Astrocyte (in vitro differentiated cells and primary cell): Measurements from ENCODE around the gene CASKIN1. TPM values are rescaled to one million over a fixed set of nuclear protein-coding genes. Genes with fewer than 3 reads are reported as not detected.

Source experiments
- DNase-seq: peaks from one replicate; pipeline ENCODE4 v3.0.0-alpha.2; 2010; ENCODE audit warnings: low read depth
- FAIRE-seq: peaks from 2 replicates; lab custom pipeline; 2011; peaks lifted over from hg19 to GRCh38; lab: Jason Lieb, UNC
- H2AFZ ChIP-seq: 2 replicates; pipeline ENCODE4 v1.6.0; 2012; ENCODE audit warnings: low read depth, low read length, inconsistent platforms
- H3K27ac ChIP-seq: 2 replicates; pipeline ENCODE4 v1.5.1; 2011; ENCODE audit warnings: low read depth, low read length, inconsistent platforms
- H3K27me3 ChIP-seq: 2 replicates; pipeline ENCODE4 v1.6.0; 2011; ENCODE audit warnings: low read length, inconsistent platforms; ENCODE audit not compliant: insufficient read depth
- H3K36me3 ChIP-seq: 2 replicates; pipeline ENCODE4 v1.5.1; 2011; ENCODE audit warnings: low read length, inconsistent platforms; ENCODE audit not compliant: insufficient read depth
- H3K4me1 ChIP-seq: 2 replicates; pipeline ENCODE4 v1.5.1; 2011; ENCODE audit warnings: low read length, inconsistent platforms; ENCODE audit not compliant: insufficient read depth
- H3K4me2 ChIP-seq: 2 replicates; pipeline ENCODE4 v1.6.0; 2012; ENCODE audit warnings: low read length, inconsistent platforms
- H3K4me3 ChIP-seq: 2 replicates; pipeline ENCODE4 v1.5.1; 2011; ENCODE audit warnings: low read depth, mild to moderate bottlenecking, low read length, inconsistent platforms; ENCODE audit not compliant: insufficient read depth
- H3K79me2 ChIP-seq: 2 replicates; pipeline ENCODE4 v1.6.0; 2012; ENCODE audit warnings: mild to moderate bottlenecking, low read length, inconsistent platforms; ENCODE audit not compliant: insufficient read depth
- H3K9ac ChIP-seq: 2 replicates; pipeline ENCODE4 v1.6.0; 2012; ENCODE audit warnings: mild to moderate bottlenecking, low read length, inconsistent platforms
- H3K9me3 ChIP-seq: 2 replicates; pipeline ENCODE4 v1.5.1; 2012; ENCODE audit warnings: low read depth, mild to moderate bottlenecking, low read length, inconsistent platforms; ENCODE audit not compliant: insufficient read depth
- H4K20me1 ChIP-seq: 2 replicates; pipeline ENCODE4 v1.6.0; 2012; ENCODE audit warnings: low read length, inconsistent platforms; ENCODE audit not compliant: insufficient read depth
- H3K27ac Mint-ChIP-seq: one replicate; pipeline ENCODE4 v1.8.0; 2021; ENCODE audit warnings: mild to moderate bottlenecking, mixed read lengths; ENCODE audit not compliant: unreplicated experiment
- H3K27me3 Mint-ChIP-seq: one replicate; pipeline ENCODE4 v1.8.0; 2021; ENCODE audit warnings: low read depth, mixed read lengths; ENCODE audit not compliant: unreplicated experiment
- H3K36me3 Mint-ChIP-seq: one replicate; pipeline ENCODE4 v1.8.0; 2021; ENCODE audit warnings: low read depth, mixed read lengths; ENCODE audit not compliant: unreplicated experiment
- H3K4me1 Mint-ChIP-seq: one replicate; pipeline ENCODE4 v1.8.0; 2021; ENCODE audit warnings: low read depth, mixed read lengths; ENCODE audit not compliant: unreplicated experiment
- H3K4me3 Mint-ChIP-seq: one replicate; pipeline ENCODE4 v1.8.0; 2021; ENCODE audit warnings: mild to moderate bottlenecking, moderate library complexity, mixed read lengths; ENCODE audit not compliant: unreplicated experiment
- H3K9me3 Mint-ChIP-seq: one replicate; pipeline ENCODE4 v1.8.0; 2021; ENCODE audit warnings: mild to moderate bottlenecking, mixed read lengths; ENCODE audit not compliant: unreplicated experiment
- CTCF ChIP-seq: IDR thresholded peaks from 2 replicates; pipeline ENCODE4 v1.5.1; 2011; ENCODE audit warnings: low read depth, mild to moderate bottlenecking, inconsistent platforms, low read length, moderate library complexity; ENCODE audit not compliant: insufficient read depth
- EZH2 ChIP-seq: IDR thresholded peaks from 2 replicates; pipeline ENCODE4 v1.6.1; 2012; ENCODE audit warnings: mild to moderate bottlenecking, low read length, inconsistent platforms; ENCODE audit not compliant: insufficient read depth
- total RNA-seq: library from RNA; stranded (reverse); gene quantifications from 2 replicates; pipeline ENCODE4 v1.2.1, GENCODE V29; 2021

CASKIN1 gene
- total RNA-seq, 1 donor from 2014 or later, result 0.66 TPM

- Mint-ChIP-seq H3K4me1 (no peaks in the 10 kb centered on the region), H3K27ac (no peak overlapping the region), H3K4me3 (no peak overlapping the region), H3K36me3 (peaks cover 2% of the 10 kb centered on the region), H3K27me3 (peaks cover 3% of the 10 kb centered on the region), H3K9me3 (no peaks in the 10 kb centered on the region)
- TF ChIP-seq CTCF, result no peak
- no peak for TF ChIP-seq EZH2
- Histone ChIP-seq H3K27ac (no peak overlapping the region), H3K4me1 (no peaks in the 10 kb centered on the region), H3K79me2 (no peaks in the 10 kb centered on the region), H3K9me3 (no peaks in the 10 kb centered on the region), H3K9ac (no peak overlapping the region), H3K4me3 (no peak overlapping the region), H3K27me3 (no peaks in the 10 kb centered on the region), H2AFZ (no peak overlapping the region), H3K36me3 (no peaks in the 10 kb centered on the region), H4K20me1 (no peaks in the 10 kb centered on the region), H3K4me2 (no peak overlapping the region)
- DNase-seq (no peak), FAIRE-seq (no peak)
Measured at GRCh38 chr16:2184962-2185361, 11.4 kb downstream of the CASKIN1 start.

GRCh38 chr16:2184346-2184745 lies 12.1 kb downstream of the CASKIN1 start:
- no peak overlapping the region for H3K4me3 ChIP-seq
- H3K79me2 ChIP-seq, result no peaks in the 10 kb centered on the region
- no peaks in the 10 kb centered on the region for H4K20me1 ChIP-seq
- DNase-seq (no peak), FAIRE-seq (no peak)
- H3K4me1 ChIP-seq, result no peaks in the 10 kb centered on the region
- no peak overlapping the region for H3K9ac ChIP-seq
- Mint-ChIP-seq H3K36me3 (peaks cover 2% of the 10 kb centered on the region), H3K9me3 (no peaks in the 10 kb centered on the region), H3K4me1 (no peaks in the 10 kb centered on the region), H3K4me3 (no peak overlapping the region), H3K27ac (no peak overlapping the region), H3K27me3 (peaks cover 3% of the 10 kb centered on the region)
- H3K9me3 ChIP-seq, result no peaks in the 10 kb centered on the region
- H3K27me3 ChIP-seq, result no peaks in the 10 kb centered on the region
- H2AFZ ChIP-seq, result no peak overlapping the region
- H3K4me2 ChIP-seq, result no peak overlapping the region
- TF ChIP-seq EZH2 (no peak), CTCF (no peak)
- no peak overlapping the region for H3K27ac ChIP-seq
- no peaks in the 10 kb centered on the region for H3K36me3 ChIP-seq

GRCh38 chr16:2183671-2184070 lies 12.7 kb downstream of the CASKIN1 start:
- Mint-ChIP-seq H3K9me3 (no peaks in the 10 kb centered on the region), H3K36me3 (peaks cover 2% of the 10 kb centered on the region), H3K4me3 (no peak overlapping the region), H3K4me1 (no peaks in the 10 kb centered on the region), H3K27ac (no peak overlapping the region), H3K27me3 (peaks cover 3% of the 10 kb centered on the region)
- no peak overlapping the region for H3K4me3 ChIP-seq
- no peak overlapping the region for H3K27ac ChIP-seq
- no peaks in the 10 kb centered on the region for H4K20me1 ChIP-seq
- DNase-seq (no peak), FAIRE-seq (no peak)
- no peak for TF ChIP-seq EZH2
- no peak for TF ChIP-seq CTCF
- H3K79me2 ChIP-seq, result no peaks in the 10 kb centered on the region
- no peak overlapping the region for H2AFZ ChIP-seq
- H3K9me3 ChIP-seq, result no peaks in the 10 kb centered on the region
- no peaks in the 10 kb centered on the region for H3K36me3 ChIP-seq
- no peak overlapping the region for H3K4me2 ChIP-seq
- H3K4me1 ChIP-seq, result no peaks in the 10 kb centered on the region
- H3K9ac ChIP-seq, result no peak overlapping the region
- no peaks in the 10 kb centered on the region for H3K27me3 ChIP-seq
